HCT116 (cell line): Measurements from ENCODE around the gene IL1RAPL1. TPM values are rescaled to one million over a fixed set of nuclear protein-coding genes. Genes with fewer than 3 reads are reported as not detected.

Experiments
- ATAC-seq: fragments of 200-7000 bp; cut with Tn5 transposase; 2 replicates; pipeline ENCODE4 v1.9.1; 2020; ENCODE audit warnings: mild to moderate bottlenecking, moderate library complexity
- BruUV-seq: library from RNA; stranded (reverse); fragments of 400-500 nt; replicated peaks from 2 replicates; lab custom pipeline; 2021; lab: Mats Ljungman, UMichigan
- CTCF ChIA-PET: fragments of 300-600 bp; sonication (Branson Sonifier 250); formaldehyde crosslinking; loops from one replicate; lab custom pipeline; 2021; ENCODE audit warnings: antibody characterized with exemption; lab: Charles Lee
- POLR2A ChIA-PET: fragments of 300-600, 350-600 bp; sonication (Branson Sonifier 250); formaldehyde crosslinking; loops from one replicate; lab custom pipeline; 2021; ENCODE audit warnings: antibody characterized with exemption; lab: Charles Lee
- RAD21 ChIA-PET, 2 experiments: fragments of 300-600 bp; sonication (Branson Sonifier 250); formaldehyde crosslinking; loops; one replicate each; lab custom pipeline; 2023; ENCODE audit warnings: low total read pairs in 2 of 2; ENCODE audit not compliant: uncharacterized antibody in 2 of 2, unreplicated experiment in 2 of 2, low non-redundant PET in 1 of 2; lab: Charles Lee
- DNase-seq: peaks from one replicate; pipeline ENCODE4 v3.0.0-alpha.2; 2010; ENCODE audit warnings: low read depth, low spot score
- H2AFZ ChIP-seq: fragments of 200-600 bp; shearing (Covaris generic), sonication (generic); 2 replicates; pipeline ENCODE4 v1.6.1; 2017; ENCODE audit warnings: low read depth, mixed run types, mixed read lengths, antibody characterized with exemption, low read length; ENCODE audit not compliant: poor library complexity, severe bottlenecking
- H3K27ac ChIP-seq: 2 replicates; pipeline ENCODE4 v1.5.1; 2012; ENCODE audit warnings: low read depth, low read length
- H3K27me3 ChIP-seq: fragments of 200-600 bp; sonication (generic); 2 replicates; pipeline ENCODE4 v1.6.1; 2016; ENCODE audit warnings: mixed run types, low read length, mixed read lengths; ENCODE audit not compliant: insufficient read depth
- H3K36me3 ChIP-seq, 2 experiments: fragments of 200-500 bp in 1 of 2; fragments of 200-600 bp in 1 of 2; sonication (Bioruptor generic) in 1 of 2; sonication (generic) in 1 of 2; 2 replicates each; pipeline versions ENCODE4 v1.5.1 to v1.6.1; 2014 to 2016; ENCODE audit warnings: low read length in 2 of 2, inconsistent platforms in 1 of 2, mixed read lengths in 1 of 2, mixed run types in 1 of 2; ENCODE audit not compliant: insufficient read depth in 2 of 2, control insufficient read depth in 1 of 2
- H3K4me1 ChIP-seq, 2 experiments: fragments of 200-600 bp in 1 of 2; sonication (generic) in 1 of 2; 2 replicates each; pipeline versions ENCODE4 v1.5.1 to v1.6.1; 2012 to 2017; ENCODE audit warnings: low read length in 2 of 2, inconsistent platforms in 1 of 2, mild to moderate bottlenecking in 1 of 2, mixed read lengths in 1 of 2, mixed run types in 1 of 2, moderate library complexity in 1 of 2; ENCODE audit not compliant: insufficient read depth in 2 of 2, control insufficient read depth in 1 of 2
- H3K4me2 ChIP-seq: fragments of 200-600 bp; sonication (generic); 2 replicates; pipeline ENCODE4 v1.6.1; 2017; ENCODE audit warnings: mixed run types, low read length, mixed read lengths
- H3K4me3 ChIP-seq, 2 experiments: fragments of 200-600 bp in 1 of 2; sonication (generic) in 1 of 2; replicated peaks in 1 of 2; 2 replicates each; pipeline ENCODE4 v1.5.1; 2011 to 2016; ENCODE audit warnings: low read length in 2 of 2, control low read depth in 1 of 2, low read depth in 1 of 2, mild to moderate bottlenecking in 1 of 2, mixed read lengths in 1 of 2, mixed run types in 1 of 2
- H3K79me2 ChIP-seq: fragments of 200-600 bp; sonication (generic); 2 replicates; pipeline ENCODE4 v1.6.1; 2017; ENCODE audit warnings: mild to moderate bottlenecking, mixed run types, low read length, moderate library complexity, mixed read lengths; ENCODE audit not compliant: insufficient read depth
- H3K9ac ChIP-seq: fragments of 200-600 bp; sonication (generic); 2 replicates; pipeline ENCODE4 v1.6.1; 2016; ENCODE audit warnings: low read length, mixed read lengths
- H3K9me2 ChIP-seq: fragments of 200-600 bp; sonication (generic), shearing (Covaris generic); 2 replicates; pipeline ENCODE4 v1.6.1; 2017; ENCODE audit warnings: mixed run types, mild to moderate bottlenecking, moderate library complexity; ENCODE audit not compliant: insufficient read depth
- H3K9me3 ChIP-seq, 2 experiments: fragments of 200-500 bp in 1 of 2; fragments of 200-600 bp in 1 of 2; sonication (Bioruptor generic) in 1 of 2; sonication (generic) in 1 of 2; 2 replicates each; pipeline ENCODE4 v1.6.1; 2014 to 2017; ENCODE audit warnings: low read length in 2 of 2, mixed read lengths in 2 of 2, inconsistent platforms in 1 of 2, low read depth in 1 of 2, mild to moderate bottlenecking in 1 of 2, mixed run types in 1 of 2, moderate library complexity in 1 of 2; ENCODE audit not compliant: control insufficient read depth in 1 of 2, insufficient read depth in 1 of 2
- H4K20me1 ChIP-seq: fragments of 200-600 bp; sonication (generic), shearing (Covaris generic); 2 replicates; pipeline ENCODE4 v1.6.1; 2017; ENCODE audit warnings: mixed run types, mild to moderate bottlenecking, moderate library complexity; ENCODE audit not compliant: insufficient read depth
- ATF3 ChIP-seq: IDR thresholded peaks from 2 replicates; pipeline ENCODE4 v1.6.1; 2012
- CBX3 ChIP-seq: IDR thresholded peaks from 2 replicates; pipeline ENCODE4 v1.6.1; 2012; ENCODE audit warnings: low read depth
- CEBPB ChIP-seq: IDR thresholded peaks from 2 replicates; pipeline ENCODE4 v1.6.1; 2012; ENCODE audit warnings: low read depth
- ELF1 ChIP-seq: IDR thresholded peaks from 2 replicates; pipeline ENCODE4 v1.6.1; 2012; ENCODE audit warnings: low read depth, borderline replicate concordance
- EZH2 ChIP-seq: fragments of 200-600 bp; sonication (generic); IDR thresholded peaks from 2 replicates; pipeline ENCODE4 v1.6.1; 2017; ENCODE audit warnings: antibody characterized with exemption, mixed run types
- EZH2phosphoT487 ChIP-seq: fragments of 200-600 bp; IDR thresholded peaks from 2 replicates; pipeline ENCODE4 v1.6.1; 2018; ENCODE audit warnings: antibody characterized with exemption, borderline replicate concordance
- JUND ChIP-seq: IDR thresholded peaks from 2 replicates; pipeline ENCODE4 v1.6.1; 2012
- MAX ChIP-seq: IDR thresholded peaks from 2 replicates; pipeline ENCODE4 v1.6.1; 2012
- POLR2A ChIP-seq: IDR thresholded peaks from 2 replicates; pipeline ENCODE4 v1.7.0; 2011; ENCODE audit warnings: borderline replicate concordance; ENCODE audit not compliant: insufficient read depth, insufficient read length; ENCODE audit errors: extremely low read depth
- POLR2AphosphoS5 ChIP-seq: IDR thresholded peaks from 2 replicates; pipeline ENCODE4 v1.6.1; 2011; ENCODE audit warnings: mild to moderate bottlenecking, low read depth, low read length, moderate library complexity
- REST ChIP-seq: IDR thresholded peaks from 2 replicates; pipeline ENCODE4 v1.6.1; 2012; ENCODE audit warnings: low read depth
- SIN3A ChIP-seq: IDR thresholded peaks from 2 replicates; pipeline ENCODE4 v1.6.1; 2012; ENCODE audit warnings: low read depth
- SP1 ChIP-seq: IDR thresholded peaks from 2 replicates; pipeline ENCODE4 v1.6.1; 2012; ENCODE audit warnings: low read depth
- TCF7L2 ChIP-seq: IDR thresholded peaks from 2 replicates; pipeline ENCODE4 v1.7.0; 2011; ENCODE audit warnings: borderline replicate concordance, inconsistent platforms; ENCODE audit not compliant: insufficient read depth, insufficient read length; ENCODE audit errors: extremely low read depth
- YY1 ChIP-seq: IDR thresholded peaks from 2 replicates; pipeline ENCODE4 v1.6.1; 2011; ENCODE audit warnings: low read length, low read depth, moderate library complexity, mild to moderate bottlenecking; ENCODE audit not compliant: insufficient replicate concordance; ENCODE audit errors: extremely low read depth
- ZBTB33 ChIP-seq: IDR thresholded peaks from 2 replicates; pipeline ENCODE4 v1.6.1; 2011; ENCODE audit warnings: mild to moderate bottlenecking, low read length, moderate library complexity; ENCODE audit not compliant: insufficient replicate concordance; ENCODE audit errors: extremely low read depth
- ZNF274 ChIP-seq: fragments of 200-500 bp; sonication (Bioruptor generic); IDR thresholded peaks from 2 replicates; pipeline ENCODE4 v1.6.1; 2014; ENCODE audit warnings: mild to moderate bottlenecking, low read depth, low read length, inconsistent platforms
- intact Hi-C: fragments of 100-400 bp; cut with micrococcal nuclease; formaldehyde crosslinking; loops from 2 replicates; pipeline ENCODE4 v1.10.0; 2022
- total RNA-seq: library from RNA; stranded (reverse); gene quantifications from one replicate; pipeline ENCODE4 v1.2.1, GENCODE V29; 2021; ENCODE audit not compliant: unreplicated experiment

Gene IL1RAPL1
- total RNA-seq, 1 experiment from 2014 or later, result 2.8 TPM

GRCh38 chrX:29397506-29397905, 810.3 kb downstream of the IL1RAPL1 start:
- RAD21 ChIA-PET, result no interaction called here
- ATAC-seq (no peak), DNase-seq (no peak)
- Histone ChIP-seq H3K9me3 (no peaks in the 10 kb centered on the region), H3K79me2 (no peaks in the 10 kb centered on the region), H4K20me1 (no peaks in the 10 kb centered on the region), H3K9me2 (no peaks in the 10 kb centered on the region), H3K36me3 (no peaks in the 10 kb centered on the region), H3K4me3 (no peak overlapping the region), H3K4me1 (no peaks in the 10 kb centered on the region), H3K27me3 (no peaks in the 10 kb centered on the region), H2AFZ (no peak overlapping the region), H3K27ac (no peak overlapping the region), H3K9ac (no peak overlapping the region), H3K4me2 (no peak overlapping the region)
- intact Hi-C loops, result no loop called here
- BruUV-seq, result no TSS peak
- POLR2A ChIA-PET, result no interaction called here
- CTCF ChIA-PET, result interaction anchor here (0.9 kb wide), 1 partner anchor 81 kb away, joined by 4 read pairs; no protein-coding TSS in a partner anchor
- no peak for TF ChIP-seq SIN3A
- TF ChIP-seq ZNF274, result no peak
- no peak for TF ChIP-seq POLR2A
- no peak for TF ChIP-seq TCF7L2
- TF ChIP-seq ZBTB33, result no peak
- TF ChIP-seq JUND, result no peak
- no peak for TF ChIP-seq ATF3
- no peak for TF ChIP-seq EZH2
- no peak for TF ChIP-seq REST
- TF ChIP-seq YY1, result no peak
- no peak for TF ChIP-seq POLR2AphosphoS5
- TF ChIP-seq CEBPB, result no peak
- no peak for TF ChIP-seq ELF1
- TF ChIP-seq SP1, result no peak
- TF ChIP-seq MAX, result no peak
- no peak for TF ChIP-seq CBX3
- TF ChIP-seq EZH2phosphoT487, result no peak
